Heart right ventricle (tissue), 16 donors: ENCODE results near the gene TSSK3. TPM values are rescaled to one million over a fixed set of nuclear protein-coding genes. Genes with fewer than 3 reads are reported as not detected.

Experiments
- ATAC-seq, 8 donors: fragments of 200-7000 bp; cut with Tn5 transposase; one replicate each; pipeline ENCODE4 v1.9.1; 2020; ENCODE audit warnings: mild to moderate bottlenecking in 8 of 8, moderate library complexity in 8 of 8, moderate number of reproducible peaks in 1 of 8
- DNase-seq, 2 donors: peaks; one replicate each; pipeline ENCODE4 v3.0.0-alpha.2; 2020
- H3K27ac ChIP-seq, 10 donors: fragments of 200-600 bp; sonication (generic) in 2 of 10; one replicate each; pipeline versions ENCODE4 v1.5.0 to v1.8.0; 2020 to 2022; ENCODE audit warnings: mild to moderate bottlenecking in 3 of 10
- H3K27me3 ChIP-seq, 7 donors: fragments of 200-600 bp; one replicate each; pipeline ENCODE4 v1.8.0; 2021 to 2022; ENCODE audit warnings: mild to moderate bottlenecking in 2 of 7
- H3K36me3 ChIP-seq, 9 donors: fragments of 200-600 bp; sonication (generic) in 1 of 9; one replicate each; pipeline versions ENCODE4 v1.5.0 to v1.8.0; 2020 to 2022; ENCODE audit warnings: mild to moderate bottlenecking in 2 of 9
- H3K4me1 ChIP-seq, 9 donors: fragments of 200-600 bp; sonication (generic) in 1 of 9; one replicate each; pipeline versions ENCODE4 v1.5.0 to v1.8.0; 2020 to 2022; ENCODE audit warnings: mild to moderate bottlenecking in 4 of 9
- H3K4me3 ChIP-seq, 10 donors: fragments of 200-600 bp; sonication (generic) in 2 of 10; one replicate each; pipeline versions ENCODE4 v1.5.0 to v1.8.0; 2020 to 2022; ENCODE audit warnings: mild to moderate bottlenecking in 7 of 10, moderate library complexity in 2 of 10
- H3K9me3 ChIP-seq, 11 donors: fragments of 200-600 bp in 10 of 11; sonication (generic) in 2 of 11; one replicate each; pipeline versions ENCODE4 v1.5.0 to v1.8.0; 2013 to 2022; ENCODE audit warnings: mild to moderate bottlenecking in 2 of 11, control low read depth in 1 of 11, moderate library complexity in 1 of 11
- CTCF ChIP-seq, 9 donors: fragments of 200-600 bp; sonication (generic) in 2 of 9; IDR thresholded peaks; one replicate each; pipeline versions ENCODE4 v1.5.0 to v1.8.0; 2021 to 2022; ENCODE audit warnings: antibody characterized with exemption in 9 of 9, mild to moderate bottlenecking in 5 of 9, moderate library complexity in 1 of 9
- WGBS, 2 donors: extraction: QIAGEN DNeasy Blood & Tissue Kit; methylation state at CpG; one replicate each; pipeline ENCODE4 v1.1.7; 2013; ENCODE audit warnings: inconsistent platforms in 1 of 2; 5-methylcytosine and 5-hydroxymethylcytosine counted together
- intact Hi-C, 10 donors: fragments of 100-400 bp; cut with DNase I; formaldehyde crosslinking; loops; one replicate each; pipeline versions ENCODE4 v1.11.1 to v1.14.2; 2022
- polyA plus RNA-seq, 2 donors: library from polyadenylated mRNA; stranded (reverse); fragments of 200-250 nt; gene quantifications; one replicate each; pipeline ENCODE4 v1.2.3, GENCODE V29; 2013
- total RNA-seq, 10 donors: library from RNA; stranded (reverse); fragmentation: NEBNext Ultra II Directional in 3 of 10; extraction: Animal tissue kit (Norgen Biotek cat#: 25700) in 3 of 10; gene quantifications; one replicate each; pipeline versions ENCODE4 v1.2.1 to v1.2.4, GENCODE V29; 2021 to 2023
- donor health status: Arrhythmogenic right ventricular cardiomyopathy.
- donor health status: ischemic (EF 13 %, LVEDD 7.1; RV severe dilation, severe dysfunction).
- donor health status: healthy with polysubstance abuse.
- donor health status: DM: no; HTN: yes; CAD: no.
- donor health status: DM: no; HTN: no; CAD: no.
- donor health status: ischemic (EF 25% LVEDD 6.9; RV normal size, moderate dysfunction).
- donor health status: ischemic (EF 25% LVEDD 5.7; RV mildly dilated, moderate dysfunction).
- donor health status: healthy.
- donor health status: DM: yes; HTN: yes; CAD: no.
- donor health status: Ischemic cardiomyopathy.
- donor health status: ischemic (EF 35%, LVEDD 5.7; RV mildly dilated, moderate dysfunction).
- donor health status: nonischemic (EF 11% LVEDD 7.7; RV severe dilation, severe dysfunction).
- donor health status: DM: yes; HTN: yes; CAD: no.
- donor health status: PGD.
- donor health status: ischemic (EF 29% LVEDD 5.4; RV normal size, mild dysfunction).
- donor health status: nonischemic (EF 23%, LVEDD 6.1; RV moderate dilation, normal function).

Gene TSSK3
- total and polyA plus RNA-seq, 12 donors, result 0.10 to 5.8 (median 1.7) TPM

GRCh38 chr1:32398401-32398800 is 36.1 kb downstream of the TSSK3 start:
- DNase-seq, result no peak
- intact Hi-C loops, result loop anchor here in 2 of 10 donors (10.0 kb wide), 2 partner anchors 184 to 676 kb away; no protein-coding TSS in a partner anchor
- no peak for ATAC-seq

GRCh38 chr1:32399843-32400242 is 37.5 kb downstream of the TSSK3 start:
- DNase-seq, result no peak
- H3K4me1 ChIP-seq, result peaks cover 0 to 17% (median 6%) of the 10 kb centered on the region in 9 donors
- WGBS, 2 donors, result 72 to 77% methylated on average over 4 of the region's 4 CpGs
- no peaks in the 10 kb centered on the region for H3K9me3 ChIP-seq
- no peak for TF ChIP-seq CTCF (IDR thresholded peaks at IDR 0.05)
- H3K4me3 ChIP-seq, result no peak overlapping the region
- no peak overlapping the region for H3K27ac ChIP-seq
- intact Hi-C loops, result loop anchor here in 4 of 10 donors (2.0 to 10.0 kb wide), 5 partner anchors 15 to 675 kb away; no protein-coding TSS in a partner anchor
- H3K36me3 ChIP-seq, result no peaks in the 10 kb centered on the region
- H3K27me3 ChIP-seq, result no peaks in the 10 kb centered on the region
- no peak for ATAC-seq

More at GRCh38 chr1:32398401-32398800, 36.1 kb downstream of the TSSK3 start:
- no peak overlapping the region for H3K4me3 ChIP-seq
- 73 to 75% methylated on average over 2 of the region's 2 CpGs for WGBS, 2 donors
- peaks cover 1 to 22% (median 8%) of the 10 kb centered on the region in 9 donors for H3K4me1 ChIP-seq
- no peaks in the 10 kb centered on the region for H3K9me3 ChIP-seq
- H3K36me3 ChIP-seq, result peaks cover 0 to under 1% (median 0%) of the 10 kb centered on the region in 9 donors
- no peaks in the 10 kb centered on the region for H3K27me3 ChIP-seq
- TF ChIP-seq CTCF (IDR thresholded peaks at IDR 0.05), result no peak
- H3K27ac ChIP-seq, result no peak overlapping the region

- peak; percentile 85 to 93 (median 90) for TF ChIP-seq CTCF (IDR thresholded peaks at IDR 0.05)
- Histone ChIP-seq H3K36me3 (no peaks in the 10 kb centered on the region), H3K27ac (peak overlapping the region in 5 of 10 donors; percentile 47 to 70 (median 64)), H3K4me3 (no peak overlapping the region), H3K4me1 (peaks cover 0 to 8% (median 0%) of the 10 kb centered on the region in 9 donors), H3K9me3 (no peaks in the 10 kb centered on the region), H3K27me3 (no peaks in the 10 kb centered on the region)
- intact Hi-C loops, result loop anchor here in 4 of 10 donors (1.0 to 10.0 kb wide), 4 partner anchors 13 to 374 kb away; no protein-coding TSS in a partner anchor
- ATAC-seq (peak; percentile 94 to 99 (median 97)), DNase-seq (peak; percentile 85 to 87)
- 39 to 40% methylated on average over 13 of the region's 13 CpGs for WGBS, 2 donors
Observed at GRCh38 chr1:32400876-32401631, 38.7 kb downstream of the TSSK3 start.

- ATAC-seq (no peak), DNase-seq (no peak)
- Histone ChIP-seq H3K27me3 (no peaks in the 10 kb centered on the region), H3K36me3 (no peaks in the 10 kb centered on the region), H3K27ac (no peak overlapping the region), H3K9me3 (no peaks in the 10 kb centered on the region), H3K4me1 (peaks cover 0 to 8% (median 0%) of the 10 kb centered on the region in 9 donors), H3K4me3 (no peak overlapping the region)
- intact Hi-C loops, result loop anchor here in 3 of 10 donors (1.0 to 10.0 kb wide), 3 partner anchors 25 to 370 kb away; no protein-coding TSS in a partner anchor
- TF ChIP-seq CTCF (IDR thresholded peaks at IDR 0.05), result no peak
- WGBS, 2 donors, result 36 to 44% methylated on average over 2 of the region's 2 CpGs
Observed at GRCh38 chr1:32404946-32405345, 42.6 kb downstream of the TSSK3 start.
